HepG2 (cell line): ENCODE data around the gene MSMB. TPM values are rescaled to one million over a fixed set of nuclear protein-coding genes. Genes with fewer than 3 reads are reported as not detected.

Experiments
- ARNT2 ChIP-seq: sonication (generic); formaldehyde crosslinking; IDR thresholded peaks from 2 replicates; pipeline ENCODE4 v1.8.0; 2022; ENCODE audit warnings: mild to moderate bottlenecking, low read depth, missing genetic modification reagents, moderate library complexity
- E2F2 ChIP-seq: sonication (generic); formaldehyde crosslinking; IDR thresholded peaks from 2 replicates; pipeline ENCODE4 v1.4.0; 2020; ENCODE audit warnings: missing genetic modification reagents, borderline replicate concordance
- GATAD1 ChIP-seq: IDR thresholded peaks from 2 replicates; pipeline ENCODE4 v1.6.1; 2016; ENCODE audit warnings: missing genetic modification reagents, missing compliant biosample characterization
- HNF1A ChIP-seq, 2 experiments: sonication (generic) in 1 of 2; formaldehyde crosslinking in 1 of 2; IDR thresholded peaks; 2 replicates each; pipeline versions ENCODE4 v1.4.0 to v1.6.1; 2016 to 2020; ENCODE audit warnings: borderline replicate concordance in 1 of 2, low read depth in 1 of 2, mild to moderate bottlenecking in 1 of 2, missing genetic modification reagents in 1 of 2
- HOXA3 ChIP-seq: sonication (generic); formaldehyde crosslinking; IDR thresholded peaks from 2 replicates; pipeline ENCODE4 v1.5.0; 2020; ENCODE audit warnings: missing genetic modification reagents
- IRF2 ChIP-seq: IDR thresholded peaks from 2 replicates; pipeline ENCODE4 v1.6.1; 2018; ENCODE audit warnings: missing genetic modification reagents, missing compliant biosample characterization
- MEIS1 ChIP-seq: sonication (generic); formaldehyde crosslinking; IDR thresholded peaks from 2 replicates; pipeline ENCODE4 v1.9.0; 2021; ENCODE audit warnings: mild to moderate bottlenecking, missing genetic modification reagents, moderate library complexity, borderline replicate concordance
- NKX3-1 ChIP-seq: sonication (generic); formaldehyde crosslinking; IDR thresholded peaks from 2 replicates; pipeline ENCODE4 v1.5.0; 2020; ENCODE audit warnings: missing genetic modification reagents
- PCBP1 ChIP-seq: fragments of 200-400 bp; formaldehyde crosslinking; IDR thresholded peaks from 2 replicates; pipeline ENCODE4 v1.6.1; 2017; ENCODE audit warnings: mild to moderate bottlenecking, low read depth, low read length, borderline replicate concordance
- SOX13 ChIP-seq, 3 experiments: fragments of 450-650 bp in 1 of 3; sonication (generic) in 1 of 3; formaldehyde crosslinking in 1 of 3; IDR thresholded peaks in 2 of 3; conservative IDR thresholded peaks in 1 of 3; 2 replicates each; pipeline versions ENCODE4 v1.5.0 to v1.6.1; 2016 to 2020; ENCODE audit warnings: antibody characterized with exemption in 1 of 3, mild to moderate bottlenecking in 1 of 3, missing compliant biosample characterization in 1 of 3, missing genetic modification reagents in 1 of 3, moderate library complexity in 1 of 3
- SRY ChIP-seq: sonication (generic); formaldehyde crosslinking; IDR thresholded peaks from 2 replicates; pipeline ENCODE4 v1.8.0; 2022; ENCODE audit warnings: mild to moderate bottlenecking, missing genetic modification reagents
- THAP11 ChIP-seq: IDR thresholded peaks from 2 replicates; pipeline ENCODE4 v1.6.1; 2016; ENCODE audit warnings: missing biosample characterization, missing genetic modification reagents
- ZBTB38 ChIP-seq: sonication (generic); formaldehyde crosslinking; IDR thresholded peaks from 2 replicates; pipeline ENCODE4 v1.5.1; 2020; ENCODE audit warnings: mild to moderate bottlenecking, missing genetic modification reagents
- ZKSCAN1 ChIP-seq: fragments of 150-350 bp; IDR thresholded peaks from 2 replicates; pipeline ENCODE4 v1.6.1; 2014; ENCODE audit warnings: low read length
- ZNF543 ChIP-seq: sonication (generic); formaldehyde crosslinking; IDR thresholded peaks from 2 replicates; pipeline ENCODE4 v1.4.0; 2020; ENCODE audit warnings: mild to moderate bottlenecking, missing genetic modification reagents
- ZNF660 ChIP-seq: sonication (generic); formaldehyde crosslinking; IDR thresholded peaks from 2 replicates; pipeline ENCODE4 v1.5.1; 2020; ENCODE audit warnings: mild to moderate bottlenecking, low read depth, missing genetic modification reagents, borderline replicate concordance
- ZNF781 ChIP-seq: sonication (generic); formaldehyde crosslinking; IDR thresholded peaks from 2 replicates; pipeline ENCODE4 v1.5.1; 2020; ENCODE audit warnings: borderline replicate concordance, mild to moderate bottlenecking, missing genetic modification reagents; ENCODE audit errors: not compliant biosample characterization
- polyA plus RNA-seq, 8 experiments: library from polyadenylated mRNA; depleted of rRNA in 3 of 8; stranded (reverse) in 7 of 8; unstranded in 1 of 8; fragments of >200 nt; fragmentation: Illumina TruSeq in 4 of 8; extraction: Trizol in 4 of 8; gene quantifications; 2 replicates each; pipeline versions ENCODE4 v1.2.1 to v1.2.3, GENCODE V29; 2011 to 2016; ENCODE audit warnings: low read depth in 4 of 8, missing spikeins in 1 of 8, mixed read lengths in 1 of 8; ENCODE audit not compliant: insufficient read depth in 1 of 8
- total RNA-seq, 5 experiments: library from RNA; depleted of rRNA; stranded (reverse); fragments of >200 nt; fragmentation: Illumina TruSeq; extraction: Trizol; gene quantifications; 2 replicates each; pipeline ENCODE4 v1.2.3, GENCODE V29; 2016; ENCODE audit warnings: low read depth in 1 of 5
- TF ChIP-seq, protein P1 (sequence below): sonication (generic); formaldehyde crosslinking; IDR thresholded peaks from 2 replicates; pipeline ENCODE4 v1.4.0; 2020; ENCODE audit warnings: missing genetic modification reagents, borderline replicate concordance
- TF ChIP-seq, protein P2 (sequence below): IDR thresholded peaks from 2 replicates; pipeline ENCODE4 v1.6.1; 2018; ENCODE audit warnings: missing genetic modification reagents, mild to moderate bottlenecking, missing compliant biosample characterization

The MSMB gene
- total and polyA plus RNA-seq, 2 of the 13 experiments (the other 11 are each of a cell fraction or from before 2014, with no cell fraction given) = 0.84 TPM; not detected in 1

- TF ChIP-seq, protein P1, sequence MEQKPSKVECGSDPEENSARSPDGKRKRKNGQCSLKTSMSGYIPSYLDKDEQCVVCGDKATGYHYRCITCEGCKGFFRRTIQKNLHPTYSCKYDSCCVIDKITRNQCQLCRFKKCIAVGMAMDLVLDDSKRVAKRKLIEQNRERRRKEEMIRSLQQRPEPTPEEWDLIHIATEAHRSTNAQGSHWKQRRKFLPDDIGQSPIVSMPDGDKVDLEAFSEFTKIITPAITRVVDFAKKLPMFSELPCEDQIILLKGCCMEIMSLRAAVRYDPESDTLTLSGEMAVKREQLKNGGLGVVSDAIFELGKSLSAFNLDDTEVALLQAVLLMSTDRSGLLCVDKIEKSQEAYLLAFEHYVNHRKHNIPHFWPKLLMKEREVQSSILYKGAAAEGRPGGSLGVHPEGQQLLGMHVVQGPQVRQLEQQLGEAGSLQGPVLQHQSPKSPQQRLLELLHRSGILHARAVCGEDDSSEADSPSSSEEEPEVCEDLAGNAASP (CRISPR knock-in tag) = peak; percentile 63; the same call in 1 of the 2 replicates
- TF ChIP-seq E2F2 (CRISPR knock-in tag) (no peak), THAP11 (peak; percentile 54), MEIS1 (peak; percentile 80; the same call in 1 of the 2 replicates), ZNF781 (CRISPR knock-in tag) (peak; percentile 49), NKX3-1 (CRISPR knock-in tag) (peak; percentile 64; the same call in 1 of the 2 replicates), HOXA3 (CRISPR knock-in tag) (peak; percentile 73), IRF2 (peak; percentile 59; the same call in 1 of the 2 replicates), SOX13 (IDR thresholded peaks at IDR 0.05) (peak; percentile 92), SOX13 (CRISPR knock-in tag; conservative IDR thresholded peaks at IDR 0.05 in 1 of 2, IDR thresholded peaks at IDR 0.05 in 1 of 2) (peak in 1 of 2 experiments; percentile 96; a peak in 2 of 4 replicates), HNF1A (IDR thresholded peaks at IDR 0.05; ENCODE audit: low read depth) (peak; percentile 70), HNF1A (CRISPR knock-in tag; IDR thresholded peaks at IDR 0.05; ENCODE audit: borderline replicate concordance) (peak; percentile 85; the same call in 1 of the 2 replicates), ZKSCAN1 (0 out of 2 replicates have a peak, but pooled peaks have one; percentile 23), ARNT2 (CRISPR knock-in tag) (peak; percentile 80; the same call in 1 of the 2 replicates), ZNF660 (CRISPR knock-in tag) (no peak), GATAD1 (CRISPR knock-in tag) (peak; percentile 53; the same call in 1 of the 2 replicates), PCBP1 (no peak), ZNF543 (CRISPR knock-in tag) (peak; percentile 13; the same call in 1 of the 2 replicates), SRY (CRISPR knock-in tag) (no peak; the same call in 1 of the 2 replicates), ZBTB38 (CRISPR knock-in tag) (peak; percentile 32; the same call in 1 of the 2 replicates)
- TF ChIP-seq, protein P2, sequence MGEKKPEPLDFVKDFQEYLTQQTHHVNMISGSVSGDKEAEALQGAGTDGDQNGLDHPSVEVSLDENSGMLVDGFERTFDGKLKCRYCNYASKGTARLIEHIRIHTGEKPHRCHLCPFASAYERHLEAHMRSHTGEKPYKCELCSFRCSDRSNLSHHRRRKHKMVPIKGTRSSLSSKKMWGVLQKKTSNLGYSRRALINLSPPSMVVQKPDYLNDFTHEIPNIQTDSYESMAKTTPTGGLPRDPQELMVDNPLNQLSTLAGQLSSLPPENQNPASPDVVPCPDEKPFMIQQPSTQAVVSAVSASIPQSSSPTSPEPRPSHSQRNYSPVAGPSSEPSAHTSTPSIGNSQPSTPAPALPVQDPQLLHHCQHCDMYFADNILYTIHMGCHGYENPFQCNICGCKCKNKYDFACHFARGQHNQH (CRISPR knock-in tag) = peak; percentile 91
Measured at GRCh38 chr10:46031648-46032532, 14.2 kb downstream of the MSMB start (continued).
